Stomach (tissue), 9 donors: ENCODE measurements around the gene PCDHGA5. TPM values are rescaled to one million over a fixed set of nuclear protein-coding genes. Genes with fewer than 3 reads are reported as not detected.

Experiments used
- DNase-seq, 2 donors: peaks; one replicate each; pipeline versions ENCODE4 v3.0.0 to v3.0.0-alpha.2; 2013 to 2019
- H3K27ac ChIP-seq, 5 donors: fragments of 200-600 bp in 4 of 5; sonication (generic) in 4 of 5; one replicate each; pipeline ENCODE4 v1.5.1; 2013 to 2019; ENCODE audit warnings: mild to moderate bottlenecking in 1 of 5, moderate library complexity in 1 of 5
- H3K27me3 ChIP-seq, 3 donors: fragments of 200-600 bp; sonication (generic); one replicate each; pipeline ENCODE4 v1.5.1; 2017 to 2019; ENCODE audit warnings: mixed run types in 1 of 3
- H3K36me3 ChIP-seq, 4 donors: fragments of 200-600 bp; sonication (generic); 1 replicate in 3 of 4; 2 replicates in 1 of 4; pipeline ENCODE4 v1.5.1; 2016 to 2019
- H3K4me1 ChIP-seq, 4 donors: fragments of 200-600 bp; sonication (generic); one replicate each; pipeline ENCODE4 v1.5.1; 2016 to 2019
- H3K4me3 ChIP-seq, 4 donors: fragments of 200-600 bp; sonication (generic) in 3 of 4; one replicate each; pipeline ENCODE4 v1.5.1; 2016 to 2019; ENCODE audit warnings: mild to moderate bottlenecking in 1 of 4
- H3K9me3 ChIP-seq, 4 donors: fragments of 200-600 bp; sonication (generic); one replicate each; pipeline ENCODE4 v1.5.1; 2016 to 2019
- EP300 ChIP-seq: sonication (generic); formaldehyde crosslinking; IDR thresholded peaks from one replicate; pipeline ENCODE4 v1.6.1; 2017; ENCODE audit warnings: antibody characterized with exemption
- POLR2A ChIP-seq, 4 donors: fragments of 450-650 bp; IDR thresholded peaks; one replicate each; pipeline ENCODE4 v1.6.1; 2016; ENCODE audit warnings: antibody characterized with exemption in 4 of 4, control low read depth in 2 of 4, mild to moderate bottlenecking in 1 of 4, moderate library complexity in 1 of 4
- POLR2AphosphoS5 ChIP-seq, 3 donors: sonication (generic); formaldehyde crosslinking; IDR thresholded peaks; one replicate each; pipeline ENCODE4 v1.6.1; 2016; ENCODE audit warnings: antibody characterized with exemption in 3 of 3
- WGBS, 5 donors: extraction: QIAGEN DNeasy Blood & Tissue Kit in 3 of 5; methylation state at CpG; one replicate each; pipeline versions ENCODE4 v1.1.5 to v1.1.7; 2013 to 2018; 5-methylcytosine and 5-hydroxymethylcytosine counted together
- intact Hi-C: fragments of 100-400 bp; cut with DNase I; formaldehyde crosslinking; loops from one replicate; pipeline ENCODE4 v1.15.1; 2023; ENCODE audit warnings: low total_unique reads
- polyA plus RNA-seq, 3 donors: library from polyadenylated mRNA; stranded (reverse); fragments of 200-250 nt; gene quantifications; one replicate each; pipeline ENCODE4 v1.2.3, GENCODE V29; 2013
- total RNA-seq, 5 donors: library from RNA; depleted of rRNA; stranded (reverse); fragments of >200 nt; gene quantifications; one replicate each; pipeline versions ENCODE4 v1.1.0 to v1.2.3, GENCODE V29; 2014 to 2016
- TF ChIP-seq, protein P1 (sequence below), 7 experiments: fragments of 450-650 bp in 4 of 7; fragments of 200-600 bp in 3 of 7; sonication (generic) in 3 of 7; IDR thresholded peaks; one replicate each; pipeline ENCODE4 v1.5.1; 2016 to 2019; ENCODE audit warnings: antibody characterized with exemption in 7 of 7, control low read depth in 2 of 7, mild to moderate bottlenecking in 1 of 7
- donor health status: healthy with polysubstance abuse.
- donor health status: Bipolar disorder and iron deficiency.
- donor health status: healthy.

Gene PCDHGA5
- total and polyA plus RNA-seq, 8 donors: 0.15 to 6.7 (median 2.3) TPM; not detected in 3

DNA sequence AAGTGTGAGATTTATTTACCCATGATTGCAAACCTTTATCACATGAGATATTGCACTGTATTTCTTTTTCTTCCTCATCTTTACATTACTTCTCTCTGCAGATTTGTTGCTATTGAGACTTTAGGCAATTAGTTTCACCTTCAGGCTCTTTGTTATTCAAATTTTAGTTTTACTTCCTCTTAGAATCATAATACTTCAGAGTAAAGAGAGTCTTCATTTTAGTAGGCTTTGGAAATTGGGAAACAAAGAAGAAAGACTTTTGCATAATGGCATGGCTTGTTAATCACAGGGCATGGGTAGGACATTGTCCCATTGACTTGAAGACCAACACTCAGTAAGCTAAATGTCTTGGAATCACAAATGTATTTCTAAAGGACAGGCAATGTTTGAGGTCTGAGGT, 1.2 kb upstream of the PCDHGA5 start:
- TF ChIP-seq POLR2AphosphoS5 (IDR thresholded peaks at IDR 0.05) (no peak), EP300 (no peak), POLR2A (IDR thresholded peaks at IDR 0.05) (no peak)
- TF ChIP-seq, protein P1, sequence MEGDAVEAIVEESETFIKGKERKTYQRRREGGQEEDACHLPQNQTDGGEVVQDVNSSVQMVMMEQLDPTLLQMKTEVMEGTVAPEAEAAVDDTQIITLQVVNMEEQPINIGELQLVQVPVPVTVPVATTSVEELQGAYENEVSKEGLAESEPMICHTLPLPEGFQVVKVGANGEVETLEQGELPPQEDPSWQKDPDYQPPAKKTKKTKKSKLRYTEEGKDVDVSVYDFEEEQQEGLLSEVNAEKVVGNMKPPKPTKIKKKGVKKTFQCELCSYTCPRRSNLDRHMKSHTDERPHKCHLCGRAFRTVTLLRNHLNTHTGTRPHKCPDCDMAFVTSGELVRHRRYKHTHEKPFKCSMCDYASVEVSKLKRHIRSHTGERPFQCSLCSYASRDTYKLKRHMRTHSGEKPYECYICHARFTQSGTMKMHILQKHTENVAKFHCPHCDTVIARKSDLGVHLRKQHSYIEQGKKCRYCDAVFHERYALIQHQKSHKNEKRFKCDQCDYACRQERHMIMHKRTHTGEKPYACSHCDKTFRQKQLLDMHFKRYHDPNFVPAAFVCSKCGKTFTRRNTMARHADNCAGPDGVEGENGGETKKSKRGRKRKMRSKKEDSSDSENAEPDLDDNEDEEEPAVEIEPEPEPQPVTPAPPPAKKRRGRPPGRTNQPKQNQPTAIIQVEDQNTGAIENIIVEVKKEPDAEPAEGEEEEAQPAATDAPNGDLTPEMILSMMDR (IDR thresholded peaks at IDR 0.05): no peak
- H3K9me3 ChIP-seq: peaks cover 60 to 97% (median 97%) of the 10 kb centered on the region in 4 donors
- H3K27ac ChIP-seq: no peak overlapping the region
- no peak for DNase-seq
- no peaks in the 10 kb centered on the region for H3K4me1 ChIP-seq
- H3K27me3 ChIP-seq: peaks cover 5 to 83% (median 40%) of the 10 kb centered on the region in 3 donors
- intact Hi-C loops: no loop called here
- peaks cover 0 to 5% (median 0%) of the 10 kb centered on the region in 4 donors for H3K36me3 ChIP-seq
- H3K4me3 ChIP-seq: no peak overlapping the region

- Histone ChIP-seq H3K9me3 (peaks cover 57 to 100% (median 86%) of the 10 kb centered on the region in 4 donors), H3K36me3 (peaks cover 0 to 4% (median 0%) of the 10 kb centered on the region in 4 donors)
Measured at GRCh38 chr5:141366016-141366896, 2.3 kb downstream of the PCDHGA5 start.

GRCh38 chr5:141369994-141370848, 6.3 kb downstream of the PCDHGA5 start, which contains the start of gene PCDHGB3:
Gene PCDHGB3 (plus strand): TSS chr5:141370242. CDS start chr5:141370395, 153 bp downstream.
- intact Hi-C loops: no loop called here
- Histone ChIP-seq H3K4me3 (peak within 1 kb of the TSS in 3 of 4 donors; percentile 20 to 30 (median 26)), H3K27ac (no peak within 1 kb of the TSS), H3K4me1 (no peaks in the 10 kb centered on the region), H3K9me3 (peaks cover 61 to 100% (median 86%) of the 10 kb centered on the region in 4 donors), H3K36me3 (peaks cover 0 to 11% (median 0%) of the 10 kb centered on the region in 4 donors), H3K27me3 (peaks cover 0 to 72% (median 38%) of the 10 kb centered on the region in 3 donors)
- DNase-seq: peak in 1 of 2 donors; percentile 52
- no peak for TF ChIP-seq EP300
- no peak for TF ChIP-seq POLR2A (IDR thresholded peaks at IDR 0.05)
- no peak for TF ChIP-seq POLR2AphosphoS5 (IDR thresholded peaks at IDR 0.05)
- TF ChIP-seq, protein P1 (IDR thresholded peaks at IDR 0.05): no peak
- 17 to 21% (median 18%) methylated on average over 30 to 32 of the region's 32 CpGs for WGBS, 5 donors

More at GRCh38 chr5:141366016-141366896, 2.3 kb downstream of the PCDHGA5 start:
- H3K27me3 ChIP-seq: peaks cover 3 to 79% (median 45%) of the 10 kb centered on the region in 3 donors
- no peak for TF ChIP-seq POLR2A (IDR thresholded peaks at IDR 0.05)
- TF ChIP-seq, protein P1 (IDR thresholded peaks at IDR 0.05): no peak
- no peak for TF ChIP-seq POLR2AphosphoS5 (IDR thresholded peaks at IDR 0.05)
- no peak for TF ChIP-seq EP300
- WGBS, 5 donors: 31 to 45% (median 32%) methylated on average over 30 to 46 of the region's 46 CpGs
- H3K4me3 ChIP-seq: no peak overlapping the region
- no peaks in the 10 kb centered on the region for H3K4me1 ChIP-seq
- no peak for DNase-seq
- intact Hi-C loops: no loop called here
- H3K27ac ChIP-seq: no peak overlapping the region
